ENCODE results near the gene SOX13.

DNA sequence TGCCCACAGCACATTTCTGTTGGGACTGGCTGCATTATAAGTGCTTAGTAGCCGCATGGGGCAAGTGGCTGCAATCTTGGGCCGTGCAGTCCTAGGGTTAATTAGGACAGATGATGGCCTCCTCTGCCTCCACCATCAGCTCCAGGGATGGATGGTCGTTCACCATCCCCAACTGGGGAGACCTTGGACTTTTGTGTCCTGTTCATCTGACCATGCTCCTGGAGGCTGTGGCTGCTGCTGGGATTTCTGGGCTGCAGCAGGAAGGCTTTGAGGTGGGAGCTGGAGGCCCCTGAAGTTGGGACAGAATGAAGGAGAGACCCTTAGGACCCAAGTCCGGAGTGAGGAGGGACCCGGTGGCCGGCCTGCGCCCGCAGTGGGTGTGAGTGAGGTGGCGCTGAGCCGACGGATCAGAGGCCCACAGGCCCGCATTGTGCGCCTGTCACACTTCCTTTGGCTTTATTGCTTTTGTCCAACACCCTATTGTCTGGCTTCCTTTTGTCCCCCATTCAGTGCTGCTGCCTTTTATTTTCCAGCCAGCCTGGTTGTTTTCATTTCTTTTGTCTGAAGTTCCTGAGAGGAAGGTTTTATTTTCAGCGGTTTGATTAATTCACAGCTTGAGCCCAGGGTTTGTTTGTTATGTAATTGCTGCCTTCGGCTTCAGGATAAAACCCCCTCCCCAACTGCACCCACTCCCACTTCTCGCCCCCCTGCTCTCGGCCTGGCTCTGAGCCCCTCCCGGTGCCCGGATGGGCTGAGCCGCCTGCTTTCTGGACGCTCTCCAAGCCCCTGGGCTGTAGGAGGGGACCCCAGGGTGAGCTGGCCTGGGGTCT is 35.6 kb downstream of the SOX13 start:
- no peak for TF ChIP-seq EZH2 (IDR thresholded peaks at IDR 0.05)
- TF ChIP-seq, protein P1, sequence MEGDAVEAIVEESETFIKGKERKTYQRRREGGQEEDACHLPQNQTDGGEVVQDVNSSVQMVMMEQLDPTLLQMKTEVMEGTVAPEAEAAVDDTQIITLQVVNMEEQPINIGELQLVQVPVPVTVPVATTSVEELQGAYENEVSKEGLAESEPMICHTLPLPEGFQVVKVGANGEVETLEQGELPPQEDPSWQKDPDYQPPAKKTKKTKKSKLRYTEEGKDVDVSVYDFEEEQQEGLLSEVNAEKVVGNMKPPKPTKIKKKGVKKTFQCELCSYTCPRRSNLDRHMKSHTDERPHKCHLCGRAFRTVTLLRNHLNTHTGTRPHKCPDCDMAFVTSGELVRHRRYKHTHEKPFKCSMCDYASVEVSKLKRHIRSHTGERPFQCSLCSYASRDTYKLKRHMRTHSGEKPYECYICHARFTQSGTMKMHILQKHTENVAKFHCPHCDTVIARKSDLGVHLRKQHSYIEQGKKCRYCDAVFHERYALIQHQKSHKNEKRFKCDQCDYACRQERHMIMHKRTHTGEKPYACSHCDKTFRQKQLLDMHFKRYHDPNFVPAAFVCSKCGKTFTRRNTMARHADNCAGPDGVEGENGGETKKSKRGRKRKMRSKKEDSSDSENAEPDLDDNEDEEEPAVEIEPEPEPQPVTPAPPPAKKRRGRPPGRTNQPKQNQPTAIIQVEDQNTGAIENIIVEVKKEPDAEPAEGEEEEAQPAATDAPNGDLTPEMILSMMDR (IDR thresholded peaks at IDR 0.05): no peak

Measured in neural progenitor cell (in vitro differentiated cells).